H1 (cell line): ENCODE measurements around the gene LTBR. TPM values are rescaled to one million over a fixed set of nuclear protein-coding genes. Genes with fewer than 3 reads are reported as not detected.
"Not testable (repeated sequence)": the region's sequence is repeated elsewhere in the genome, so short reads cannot be mapped to it uniquely, and the experiment has no call there.

ENCODE experiments used
- CTCF ChIA-PET: fragments of 300-600 bp; sonication (Branson Sonifier 250); formaldehyde crosslinking; loops from one replicate; lab custom pipeline; 2021; ENCODE audit not compliant: partially characterized antibody; lab: Charles Lee
- POLR2A ChIA-PET: fragments of 300-600 bp; sonication (Branson Sonifier 250); formaldehyde crosslinking; loops from one replicate; lab custom pipeline; 2021; ENCODE audit warnings: inconsistent platforms; ENCODE audit not compliant: partially characterized antibody; lab: Charles Lee
- DNase-seq, 2 experiments: peaks; one replicate each; pipeline versions ENCODE4 v3.0.0 to v3.0.0-alpha.2; 2010 to 2022; ENCODE audit warnings: low spot score in 2 of 2, low read depth in 1 of 2, mixed read lengths in 1 of 2
- FAIRE-seq: peaks from 2 replicates; lab custom pipeline; 2011; peaks lifted over from hg19 to GRCh38; lab: Jason Lieb, UNC
- H2AFZ ChIP-seq: 2 replicates; pipeline ENCODE4 v1.8.1; 2012; ENCODE audit warnings: low read length, inconsistent platforms
- H2AK5ac ChIP-seq: 2 replicates; pipeline ENCODE4 v1.6.1; 2013; ENCODE audit warnings: low read depth, low read length
- H2BK120ac ChIP-seq: replicated peaks from 2 replicates; pipeline ENCODE3; 2013; ENCODE audit warnings: low read depth, low read length, inconsistent platforms
- H2BK12ac ChIP-seq: 2 replicates; pipeline ENCODE4 v1.6.1; 2013; ENCODE audit warnings: low read depth, low read length
- H2BK15ac ChIP-seq: 2 replicates; pipeline ENCODE4 v1.6.1; 2013; ENCODE audit warnings: low read length
- H2BK20ac ChIP-seq: 2 replicates; pipeline ENCODE4 v1.6.1; 2013; ENCODE audit warnings: low read length
- H2BK5ac ChIP-seq: 2 replicates; pipeline ENCODE4 v1.6.1; 2013; ENCODE audit warnings: low read depth, low read length
- H3K14ac ChIP-seq: 2 replicates; pipeline ENCODE4 v1.6.1; 2013; ENCODE audit warnings: inconsistent platforms; ENCODE audit not compliant: insufficient read length
- H3K18ac ChIP-seq: 2 replicates; pipeline ENCODE4 v1.6.1; 2013; ENCODE audit warnings: low read length; ENCODE audit errors: extremely low read depth
- H3K23ac ChIP-seq: 2 replicates; pipeline ENCODE4 v1.6.1; 2013; ENCODE audit warnings: inconsistent platforms; ENCODE audit not compliant: insufficient read length
- H3K23me2 ChIP-seq: 2 replicates; pipeline ENCODE4 v1.6.1; 2013; ENCODE audit warnings: low read depth, low read length
- H3K27ac ChIP-seq: 2 replicates; pipeline ENCODE4 v1.6.1; 2011; ENCODE audit warnings: low read depth, low read length, inconsistent platforms
- H3K27me3 ChIP-seq, 4 experiments: replicated peaks in 1 of 4; 1 replicate in 1 of 4; 2 replicates in 3 of 4; pipeline versions ENCODE4 v1.6.1 to v1.8.1; 2011 to 2013; ENCODE audit warnings: low read length in 3 of 4, mild to moderate bottlenecking in 3 of 4, inconsistent platforms in 2 of 4, mixed read lengths in 2 of 4, moderate library complexity in 1 of 4; ENCODE audit not compliant: control insufficient read depth in 3 of 4, insufficient read depth in 3 of 4; ENCODE audit errors: extremely low read depth in 1 of 4
- H3K36me3 ChIP-seq, 4 experiments: 2 replicates each; pipeline versions ENCODE4 v1.6.1 to v1.8.1; 2011 to 2013; ENCODE audit warnings: mild to moderate bottlenecking in 4 of 4, low read length in 3 of 4, moderate library complexity in 2 of 4, control low read depth in 1 of 4, inconsistent platforms in 1 of 4; ENCODE audit not compliant: insufficient read depth in 4 of 4, control insufficient read depth in 2 of 4
- H3K4ac ChIP-seq: replicated peaks from 2 replicates; pipeline ENCODE3; 2013; ENCODE audit warnings: low read length, low read depth, mixed read lengths, inconsistent platforms; ENCODE audit not compliant: insufficient read length
- H3K4me1 ChIP-seq, 4 experiments: replicated peaks in 1 of 4; 1 replicate in 1 of 4; 2 replicates in 3 of 4; pipeline versions ENCODE4 v1.6.1 to v1.8.1; 2011 to 2013; ENCODE audit warnings: low read length in 3 of 4, inconsistent platforms in 2 of 4, mixed read lengths in 1 of 4; ENCODE audit not compliant: insufficient read depth in 4 of 4, control insufficient read depth in 3 of 4
- H3K4me2 ChIP-seq, 2 experiments: 2 replicates each; pipeline versions ENCODE4 v1.6.1 to v1.8.1; 2011 to 2013; ENCODE audit warnings: low read depth in 2 of 2, low read length in 2 of 2, control low read depth in 1 of 2, inconsistent platforms in 1 of 2, mild to moderate bottlenecking in 1 of 2; ENCODE audit not compliant: insufficient read depth in 1 of 2
- H3K4me3 ChIP-seq, 4 experiments: fragments of 200-600, 300-600 bp in 1 of 4; sonication (generic), shearing (Covaris generic), sonication (Bioruptor Twin) in 1 of 4; 2 replicates each; pipeline versions ENCODE4 v1.5.1 to v1.8.1; 2011 to 2016; ENCODE audit warnings: low read length in 4 of 4, low read depth in 3 of 4, control low read depth in 2 of 4, inconsistent platforms in 2 of 4, mild to moderate bottlenecking in 2 of 4, mixed read lengths in 1 of 4, moderate library complexity in 1 of 4; ENCODE audit not compliant: insufficient read depth in 2 of 4; ENCODE audit errors: extremely low read depth in 1 of 4
- H3K56ac ChIP-seq: replicated peaks from 2 replicates; pipeline ENCODE3; 2013; ENCODE audit warnings: low read depth, mild to moderate bottlenecking, mixed read lengths, low read length, inconsistent platforms; ENCODE audit not compliant: insufficient read length
- H3K79me1 ChIP-seq: 2 replicates; pipeline ENCODE4 v1.6.1; 2013; ENCODE audit warnings: low read depth, low read length, control low read depth
- H3K79me2 ChIP-seq, 2 experiments: 2 replicates each; pipeline versions ENCODE4 v1.6.1 to v1.8.1; 2012 to 2013; ENCODE audit warnings: low read length in 2 of 2, mild to moderate bottlenecking in 2 of 2, inconsistent platforms in 1 of 2; ENCODE audit not compliant: insufficient read depth in 2 of 2, control insufficient read depth in 1 of 2
- H3K9ac ChIP-seq, 4 experiments: replicated peaks in 1 of 4; 1 replicate in 1 of 4; 2 replicates in 3 of 4; pipeline versions ENCODE4 v1.6.1 to v1.8.1; 2011 to 2013; ENCODE audit warnings: low read depth in 3 of 4, low read length in 3 of 4, control low read depth in 2 of 4, mild to moderate bottlenecking in 2 of 4, moderate library complexity in 2 of 4, inconsistent platforms in 1 of 4; ENCODE audit errors: extremely low read depth in 1 of 4
- H3K9me3 ChIP-seq, 2 experiments: 2 replicates each; pipeline versions ENCODE4 v1.6.1 to v1.8.1; 2012 to 2013; ENCODE audit warnings: mild to moderate bottlenecking in 2 of 2, moderate library complexity in 2 of 2, control low read depth in 1 of 2, inconsistent platforms in 1 of 2, low read depth in 1 of 2, low read length in 1 of 2, mixed read lengths in 1 of 2; ENCODE audit not compliant: insufficient read depth in 2 of 2
- H4K20me1 ChIP-seq, 2 experiments: replicated peaks in 1 of 2; 2 replicates each; pipeline versions ENCODE3 to v1.8.1; 2011 to 2013; ENCODE audit warnings: inconsistent platforms in 2 of 2, low read length in 2 of 2, mild to moderate bottlenecking in 1 of 2; ENCODE audit not compliant: insufficient read depth in 2 of 2, control insufficient read depth in 1 of 2
- H4K5ac ChIP-seq: 2 replicates; pipeline ENCODE4 v1.6.1; 2013; ENCODE audit warnings: low read length, low read depth, mixed read lengths, inconsistent platforms; ENCODE audit not compliant: insufficient read length
- H4K8ac ChIP-seq: 2 replicates; pipeline ENCODE4 v1.8.0; 2013; ENCODE audit warnings: mild to moderate bottlenecking, moderate library complexity, low read length, inconsistent platforms; ENCODE audit not compliant: insufficient read depth; ENCODE audit errors: extremely low read depth
- H4K91ac ChIP-seq: replicated peaks from 2 replicates; pipeline ENCODE3; 2013; ENCODE audit warnings: low read length, mixed read lengths, inconsistent platforms; ENCODE audit not compliant: insufficient read length
- WGBS, 2 experiments: shearing (Covaris generic) in 1 of 2; methylation state at CpG; one replicate each; pipeline versions ENCODE4 v1.1.6 to v1.1.7; 2013 to 2015; ENCODE audit warnings: low lambda C conversion rate in 2 of 2, mixed read lengths in 2 of 2, inconsistent platforms in 1 of 2, low coverage in 1 of 2, missing lambda C conversion rate in 1 of 2; ENCODE audit not compliant: insufficient replicate concordance in 2 of 2, insufficient coverage in 1 of 2, insufficient read length in 1 of 2; ENCODE audit errors: extremely low coverage in 1 of 2, missing lambda C conversion rate in 1 of 2; 5-methylcytosine and 5-hydroxymethylcytosine counted together
- polyA plus RNA-seq, 7 experiments: library from polyadenylated mRNA; depleted of rRNA in 3 of 7; stranded (reverse) in 5 of 7; unstranded in 2 of 7; fragments of >200 nt in 5 of 7; fragments of 200-250 nt in 2 of 7; gene quantifications; 1 replicate in 5 of 7; 2 replicates in 1 of 7; 4 replicates in 1 of 7; pipeline versions ENCODE4 v1.2.1 to v1.2.3, GENCODE V29; 2011 to 2013; ENCODE audit warnings: missing spikeins in 2 of 7, mixed read lengths in 2 of 7
- total RNA-seq: library from RNA; stranded (reverse); fragmentation: NEBNext Ultra II Directional; extraction: Animal tissue kit (Norgen Biotek cat#: 25700); gene quantifications from 2 replicates; pipeline ENCODE4 v1.2.1, GENCODE V29; 2021

Gene LTBR
- total and polyA plus RNA-seq, 2 of the 8 experiments (the other 6 are each of a cell fraction or from before 2014, with no cell fraction given) = 5.1 to 6.3 TPM

DNA sequence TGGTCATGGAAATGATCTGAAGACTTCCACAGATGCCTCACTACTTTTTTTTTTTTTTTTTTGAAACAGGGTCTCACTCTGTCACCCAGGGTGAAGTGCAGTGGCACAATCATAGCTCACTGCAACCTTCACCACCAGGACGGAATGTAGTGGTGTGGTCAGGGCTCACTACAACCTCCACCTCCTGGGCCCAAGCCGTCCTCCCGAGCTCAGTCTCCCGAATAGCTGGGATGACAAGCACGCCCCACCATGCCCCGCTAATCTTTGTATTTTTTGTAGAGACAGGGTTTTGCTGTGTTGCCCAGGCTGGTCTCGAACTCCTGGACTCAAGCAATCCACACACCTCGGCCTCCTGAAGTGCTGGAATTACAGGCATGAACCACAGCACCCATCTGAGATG, 45.4 kb upstream of the LTBR start:
- H2BK120ac ChIP-seq, H2AK5ac ChIP-seq, H3K27me3 ChIP-seq, H4K91ac ChIP-seq, H3K4me3 ChIP-seq, H3K9ac ChIP-seq, FAIRE-seq, H3K23ac ChIP-seq, H4K8ac ChIP-seq, DNase-seq, H2AFZ ChIP-seq, H4K20me1 ChIP-seq, H3K18ac ChIP-seq, H3K79me1 ChIP-seq, H3K4ac ChIP-seq, H3K9me3 ChIP-seq, H4K5ac ChIP-seq, H3K27ac ChIP-seq, H3K36me3 ChIP-seq, H3K14ac ChIP-seq, H3K56ac ChIP-seq: not testable (repeated sequence)
- peaks cover 22 to 61% (median 41%) of the 10 kb centered on the region in 4 experiments for H3K4me1 ChIP-seq
- H2BK12ac ChIP-seq = 0 out of 2 replicates have a peak overlapping the region, but pooled peaks have one; percentile 86
- H3K79me2 ChIP-seq = peaks cover 10 to 74% of the 10 kb centered on the region in 2 experiments
- peaks cover 22% of the 10 kb centered on the region for H3K23me2 ChIP-seq
- H3K4me2 ChIP-seq = peak overlapping the region in 1 of 2 experiments; percentile 87; a peak in 1 of 4 replicates
- H2BK15ac ChIP-seq = peak overlapping the region; percentile 66; the same call in 1 of the 2 replicates
- ChIA-PET POLR2A (interaction anchor here (0.6 to 17.5 kb wide), 12 partner anchors 3 to 391 kb away, joined by 3 to 286 read pairs (median 5); partner anchors contain the start of genes SCNN1A, TNFRSF1A and VAMP1), CTCF (interaction anchor here (0.7 to 11.4 kb wide), 14 partner anchors 9 to 301 kb away, joined by 3 to 109 read pairs (median 6); partner anchors contain the start of gene MRPL51)
- peak overlapping the region; percentile 50; the same call in 1 of the 2 replicates for H2BK20ac ChIP-seq
- H2BK5ac ChIP-seq = peak overlapping the region; percentile 26; the same call in 1 of the 2 replicates
- 87% methylated on average over 8 of the region's 8 CpGs; no CpG with 5 or more reads in 1 of the 2 experiments for WGBS, 2 experiments
